ENCODE measurements around the gene TAMM41. TPM values are rescaled to one million over a fixed set of nuclear protein-coding genes. Genes with fewer than 3 reads are reported as not detected.
"Not testable (repeated sequence)": the region's sequence is repeated elsewhere in the genome, so short reads cannot be mapped to it uniquely, and the experiment has no call there.

The TAMM41 gene
- total RNA-seq, 1 experiment from 2014 or later = 2.8 TPM

GRCh38 chr3:11815111-11815510 is 31.6 kb downstream of the TAMM41 start:
- DNase-seq (ENCODE audit: low spot score) = no peak

GRCh38 chr3:11814663-11815062 is 32.0 kb downstream of the TAMM41 start:
- DNase-seq (ENCODE audit: low spot score) = no peak

- no peak for DNase-seq (ENCODE audit: low spot score)
Observed at GRCh38 chr3:11810276-11810675, 36.4 kb downstream of the TAMM41 start.

- DNase-seq (ENCODE audit: low spot score) = no peak
Observed at GRCh38 chr3:11808231-11808630, 38.5 kb downstream of the TAMM41 start.

DNA sequence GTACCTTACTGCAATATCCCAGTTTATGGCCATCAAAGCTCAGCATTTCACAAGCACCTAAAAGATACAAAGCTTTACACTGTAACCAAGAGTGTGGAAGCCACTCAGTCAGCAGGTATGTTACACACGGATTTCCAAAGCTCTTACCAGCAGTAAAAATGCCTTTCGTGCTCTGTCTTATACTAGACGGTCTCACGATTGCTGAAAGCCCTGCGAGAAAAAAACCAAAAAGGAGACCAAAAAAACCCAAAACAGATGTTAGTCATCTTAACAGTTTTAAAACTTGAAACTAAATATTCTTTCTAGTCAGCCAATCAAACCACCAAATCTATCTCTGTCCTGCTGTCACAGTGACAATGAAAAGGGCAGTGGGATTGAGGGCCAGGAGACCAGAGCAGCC is 39.0 kb downstream of the TAMM41 start:
- no peak for DNase-seq (ENCODE audit: low spot score)

- no peak for DNase-seq (ENCODE audit: low spot score)
Observed at GRCh38 chr3:11805716-11806115, 41.0 kb downstream of the TAMM41 start.

- DNase-seq (ENCODE audit: low spot score) = peak; percentile 39
Observed at GRCh38 chr3:11803977-11804892, 42.5 kb downstream of the TAMM41 start.

- no peak for DNase-seq (ENCODE audit: low spot score)
Observed at GRCh38 chr3:11799791-11800190, 46.9 kb downstream of the TAMM41 start.

GRCh38 chr3:11794927-11795326 is 51.8 kb downstream of the TAMM41 start:
- no peak for DNase-seq (ENCODE audit: low spot score)

DNA sequence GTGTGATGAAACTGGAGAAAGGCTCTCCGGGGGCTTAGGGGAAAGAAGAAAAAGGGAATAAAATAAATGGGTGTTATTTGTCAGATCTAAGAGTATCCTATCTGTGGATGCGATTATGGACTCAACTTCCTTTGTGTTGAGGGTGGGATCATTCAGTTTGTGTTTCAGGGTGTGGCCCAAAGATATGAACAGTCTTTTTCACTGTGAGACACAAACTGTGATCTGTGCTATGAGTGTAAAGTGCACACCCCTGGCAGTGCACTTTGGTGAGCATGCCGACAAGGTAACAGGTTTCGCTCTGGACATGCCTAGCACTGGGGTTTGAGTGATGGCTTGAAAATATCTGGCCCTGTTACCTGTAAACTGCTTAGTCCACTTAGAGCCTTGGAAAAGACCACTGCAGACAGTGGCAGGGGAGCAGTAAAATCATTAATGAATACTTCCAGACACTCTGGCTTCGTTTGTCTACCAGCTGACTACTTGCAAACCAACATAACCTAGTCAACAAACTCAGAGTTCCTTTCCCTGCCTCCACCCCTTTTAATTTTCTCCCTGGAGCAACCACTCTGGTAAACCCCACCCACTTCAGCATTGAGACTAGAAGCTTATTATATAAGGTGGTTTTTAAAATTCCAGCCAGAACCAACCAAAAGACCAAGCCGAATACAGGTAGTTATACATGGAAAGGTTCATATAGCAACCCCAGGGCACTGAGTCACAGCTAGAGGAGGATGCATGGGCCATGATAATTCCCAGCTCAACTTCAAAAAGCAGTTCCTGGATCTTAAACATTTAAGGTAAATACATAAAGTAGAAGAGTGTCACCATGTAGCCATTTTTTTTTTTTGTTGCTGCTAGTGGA is 55.1 kb downstream of the TAMM41 start:
- no peak for DNase-seq (ENCODE audit: low spot score)

- no peak for DNase-seq (ENCODE audit: low spot score)
Observed at GRCh38 chr3:11789412-11789811, 57.3 kb downstream of the TAMM41 start.

- peak; percentile 8 for DNase-seq (ENCODE audit: low spot score)
Observed at GRCh38 chr3:11784971-11785377, 61.7 kb downstream of the TAMM41 start.

DNA sequence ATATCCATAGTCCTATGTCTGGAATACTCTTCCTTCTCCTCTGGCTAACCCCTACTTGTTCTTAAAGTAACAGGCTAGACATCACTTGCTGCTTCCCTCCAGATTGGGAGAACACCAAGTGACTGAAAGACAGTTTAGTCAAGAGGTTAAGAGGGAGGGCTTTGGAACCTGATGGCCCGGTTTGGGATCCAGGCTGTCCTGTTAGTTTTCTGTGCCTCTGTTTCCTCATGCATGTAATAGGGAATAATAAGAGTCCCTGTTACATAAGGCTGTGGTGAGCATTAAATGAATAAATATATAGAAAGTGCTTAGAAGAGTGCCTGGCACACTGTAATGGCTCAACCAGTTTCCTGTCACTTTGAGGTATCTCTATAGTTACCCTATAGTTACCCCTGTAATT is 66.3 kb downstream of the TAMM41 start:
- no peak for DNase-seq (ENCODE audit: low spot score)

- DNase-seq (ENCODE audit: low spot score) = no peak
Observed at GRCh38 chr3:11779626-11780025, 67.1 kb downstream of the TAMM41 start.

GRCh38 chr3:11778248-11778647 is 68.4 kb downstream of the TAMM41 start:
- no peak for DNase-seq (ENCODE audit: low spot score)

- no peak for DNase-seq (ENCODE audit: low spot score)
Observed at GRCh38 chr3:11776346-11776745, 70.3 kb downstream of the TAMM41 start.

GRCh38 chr3:11775493-11775892 is 71.2 kb downstream of the TAMM41 start:
- DNase-seq (ENCODE audit: low spot score) = no peak

DNA sequence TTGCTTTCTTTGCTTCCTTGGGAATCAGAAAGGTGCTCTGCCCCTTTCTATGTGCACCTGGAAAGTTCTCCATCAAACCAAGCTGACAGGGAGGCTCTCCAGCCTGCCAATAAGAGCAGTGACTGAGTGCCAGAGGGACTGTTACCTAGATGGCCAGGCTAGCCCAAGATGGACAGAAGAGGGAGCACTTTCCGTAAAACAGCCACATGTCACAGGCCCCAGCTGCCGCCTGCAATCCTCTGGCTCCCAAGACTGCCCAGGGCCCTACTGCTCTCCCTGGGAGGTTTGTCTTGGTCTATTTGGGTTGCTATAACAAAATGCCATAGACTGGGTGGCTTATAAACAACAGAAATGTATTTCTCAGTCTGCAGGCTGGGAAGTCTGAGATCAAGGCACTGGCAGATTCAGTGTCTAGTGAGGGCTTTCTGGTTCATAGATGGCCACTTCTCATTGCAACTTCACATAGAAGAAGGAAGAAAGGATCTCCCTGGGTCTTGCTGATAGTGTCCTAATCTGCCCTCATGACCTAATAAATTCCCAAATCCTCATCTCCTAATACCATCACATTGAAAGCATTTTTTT is 72.3 kb downstream of the TAMM41 start:
- peak; percentile 77 for DNase-seq (ENCODE audit: low spot score)

DNA sequence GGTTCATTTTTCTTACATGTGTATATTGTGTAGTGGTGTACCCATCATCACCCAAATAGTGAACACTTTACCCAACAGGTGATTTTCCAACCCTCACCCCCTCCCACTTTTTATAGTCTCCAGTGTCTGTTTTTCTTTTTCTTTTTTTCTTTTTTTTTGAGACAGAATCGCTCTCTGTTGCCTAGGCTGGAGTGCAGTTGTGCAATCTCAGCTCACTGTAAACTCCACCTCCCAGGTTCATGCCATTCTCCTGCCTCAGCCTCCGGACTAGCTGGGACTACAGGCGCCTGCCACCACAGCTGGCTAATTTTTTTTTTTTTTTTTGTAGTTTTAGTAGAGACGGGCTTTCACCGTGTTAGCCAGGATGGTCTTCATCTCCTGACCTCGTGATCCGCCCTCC is 74.8 kb downstream of the TAMM41 start:
- DNase-seq (ENCODE audit: low spot score) = not testable (repeated sequence)

DNA sequence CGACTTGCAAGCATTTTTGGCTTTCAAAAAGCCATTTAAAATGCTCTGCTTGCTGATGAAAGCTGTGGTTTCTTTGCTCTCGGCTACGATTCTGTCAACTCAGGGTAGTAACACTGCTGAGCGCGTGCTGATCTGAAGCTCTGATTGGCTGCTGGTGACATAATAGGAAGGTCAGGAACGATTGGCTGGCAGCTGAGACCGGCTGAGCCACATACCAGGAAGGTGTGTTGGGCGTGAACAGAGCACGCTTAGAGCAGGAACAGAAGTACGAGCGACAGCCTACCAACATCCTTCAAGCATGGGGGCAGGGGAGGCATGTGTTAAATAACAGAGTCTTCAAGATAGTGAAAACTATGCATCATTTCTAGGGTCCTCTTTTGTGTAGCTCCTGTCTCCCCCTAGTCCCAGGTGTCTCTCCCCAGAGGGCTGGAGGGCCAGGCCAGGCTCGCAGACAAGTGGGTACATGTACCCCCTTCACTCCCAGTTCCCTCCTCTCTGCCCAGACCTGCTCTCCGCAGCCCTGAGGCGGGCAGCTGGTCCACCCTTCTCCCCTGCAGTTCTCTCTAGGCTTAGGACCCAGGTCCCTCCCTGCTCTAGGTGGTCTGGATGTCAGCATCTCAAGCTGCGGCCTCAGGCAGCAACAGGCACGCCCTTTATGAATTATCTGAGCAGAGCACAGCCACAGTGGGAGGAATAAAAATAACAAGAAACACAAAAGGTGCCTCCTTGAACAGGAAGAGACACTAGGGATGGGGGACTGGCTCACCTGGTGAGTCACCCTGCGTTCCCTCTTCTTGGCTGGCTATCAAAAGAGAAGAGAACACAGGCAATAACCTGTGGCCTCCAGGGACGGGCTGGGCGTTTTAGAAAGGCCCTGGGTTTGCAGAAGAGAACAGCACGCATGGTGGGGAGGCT is 76.0 kb downstream of the TAMM41 start:
- peak; percentile 91 for DNase-seq (ENCODE audit: low spot score)

All from HT-29 (cell line).